ENCODE data around the gene NCOA6.

- TF ChIP-seq CTCF (IDR thresholded peaks at IDR 0.05), result no peak
- no peak for TF ChIP-seq POLR2A (IDR thresholded peaks at IDR 0.05)
These were observed 113.5 kb downstream of the NCOA6 start for GRCh38 chr20:34711813-34712430.

Measured in tibial nerve (tissue), 3 donors.